SK-N-SH treated with all-trans-retinoic acid at 6 μM for 48 hours (cell line): Measurements from ENCODE around the gene NPAS3.

Experiments
- ATAC-seq: fragments of 200-7000 bp; cut with Tn5 transposase; 3 replicates; pipeline ENCODE4 v1.9.1; 2020; ENCODE audit warnings: mild to moderate bottlenecking, moderate library complexity
- ARNTL ChIP-seq: fragments of 450-650 bp; formaldehyde crosslinking; IDR thresholded peaks from 2 replicates; pipeline ENCODE4 v1.5.0; 2020; ENCODE audit warnings: low read depth, mild to moderate bottlenecking, moderate library complexity, borderline replicate concordance
- BACH2 ChIP-seq: fragments of 250-450 bp; sonication (Bioruptor Pico); IDR thresholded peaks from 2 replicates; pipeline ENCODE4 v1.9.0; 2021; ENCODE audit warnings: mild to moderate bottlenecking, borderline replicate concordance
- ESRRG ChIP-seq: fragments of 250-450 bp; sonication (Bioruptor Pico); IDR thresholded peaks from 2 replicates; pipeline ENCODE4 v1.6.1; 2021; ENCODE audit warnings: mild to moderate bottlenecking
- GLIS3 ChIP-seq: fragments of 250-450 bp; sonication (Bioruptor Pico); IDR thresholded peaks from 2 replicates; pipeline ENCODE4 v1.5.0; 2020; ENCODE audit warnings: mild to moderate bottlenecking, moderate library complexity
- ISL1 ChIP-seq: fragments of 250-450 bp; sonication (Bioruptor Pico); IDR thresholded peaks from 2 replicates; pipeline ENCODE4 v2.1.2; 2022; ENCODE audit warnings: mild to moderate bottlenecking, moderate library complexity
- RARB ChIP-seq: fragments of 250-450 bp; sonication (Bioruptor Pico); IDR thresholded peaks from 2 replicates; pipeline ENCODE4 v1.8.0; 2021; ENCODE audit warnings: mild to moderate bottlenecking, moderate library complexity
- TCF4 ChIP-seq: fragments of 250-450 bp; sonication (Bioruptor Pico); IDR thresholded peaks from 2 replicates; pipeline ENCODE4 v1.8.0; 2021; ENCODE audit warnings: mild to moderate bottlenecking, moderate library complexity, borderline replicate concordance
- TOX ChIP-seq: fragments of 250-450 bp; sonication (Bioruptor Pico); IDR thresholded peaks from 2 replicates; pipeline ENCODE4 v1.8.0; 2021; ENCODE audit warnings: mild to moderate bottlenecking, moderate library complexity, borderline replicate concordance
- ZC3H10 ChIP-seq: fragments of 250-450 bp; sonication (Bioruptor Pico); IDR thresholded peaks from 2 replicates; pipeline ENCODE4 v1.5.1; 2021; ENCODE audit warnings: mild to moderate bottlenecking, moderate library complexity
- ZFP3 ChIP-seq: fragments of 250-450 bp; sonication (Bioruptor Pico); IDR thresholded peaks from 2 replicates; pipeline ENCODE4 v1.5.0; 2020; ENCODE audit warnings: mild to moderate bottlenecking, moderate library complexity
- ZFP30 ChIP-seq: fragments of 450-650 bp; formaldehyde crosslinking; IDR thresholded peaks from 2 replicates; pipeline ENCODE4 v1.5.0; 2022; ENCODE audit warnings: mild to moderate bottlenecking, moderate library complexity
- ZNF565 ChIP-seq: fragments of 450-650 bp; formaldehyde crosslinking; conservative IDR thresholded peaks from 2 replicates; pipeline ENCODE4 v1.5.0; 2020; ENCODE audit warnings: low read depth, mild to moderate bottlenecking, moderate library complexity
- ZNF70 ChIP-seq: fragments of 450-650 bp; formaldehyde crosslinking; IDR thresholded peaks from 2 replicates; pipeline ENCODE4 v1.5.0; 2020; ENCODE audit warnings: mild to moderate bottlenecking, moderate library complexity
- TF ChIP-seq, protein P1 (sequence below): fragments of 250-450 bp; sonication (Bioruptor Pico); IDR thresholded peaks from 2 replicates; pipeline ENCODE4 v1.5.0; 2020; ENCODE audit warnings: mild to moderate bottlenecking, moderate library complexity
- TF ChIP-seq, protein P2 (sequence below): fragments of 250-450 bp; sonication (Bioruptor Pico); IDR thresholded peaks from 2 replicates; pipeline ENCODE4 v1.5.1; 2021; ENCODE audit warnings: mild to moderate bottlenecking, moderate library complexity
- TF ChIP-seq, protein P3 (sequence below): fragments of 250-450 bp; sonication (Bioruptor Pico); IDR thresholded peaks from 2 replicates; pipeline ENCODE4 v1.8.0; 2020; ENCODE audit warnings: mild to moderate bottlenecking, moderate library complexity, borderline replicate concordance
- TF ChIP-seq, protein P4 (sequence below): fragments of 250-450 bp; sonication (Bioruptor Pico); IDR thresholded peaks from 2 replicates; pipeline ENCODE4 v1.8.0; 2021; ENCODE audit warnings: low read depth, mild to moderate bottlenecking, moderate library complexity, borderline replicate concordance

Gene NPAS3

DNA sequence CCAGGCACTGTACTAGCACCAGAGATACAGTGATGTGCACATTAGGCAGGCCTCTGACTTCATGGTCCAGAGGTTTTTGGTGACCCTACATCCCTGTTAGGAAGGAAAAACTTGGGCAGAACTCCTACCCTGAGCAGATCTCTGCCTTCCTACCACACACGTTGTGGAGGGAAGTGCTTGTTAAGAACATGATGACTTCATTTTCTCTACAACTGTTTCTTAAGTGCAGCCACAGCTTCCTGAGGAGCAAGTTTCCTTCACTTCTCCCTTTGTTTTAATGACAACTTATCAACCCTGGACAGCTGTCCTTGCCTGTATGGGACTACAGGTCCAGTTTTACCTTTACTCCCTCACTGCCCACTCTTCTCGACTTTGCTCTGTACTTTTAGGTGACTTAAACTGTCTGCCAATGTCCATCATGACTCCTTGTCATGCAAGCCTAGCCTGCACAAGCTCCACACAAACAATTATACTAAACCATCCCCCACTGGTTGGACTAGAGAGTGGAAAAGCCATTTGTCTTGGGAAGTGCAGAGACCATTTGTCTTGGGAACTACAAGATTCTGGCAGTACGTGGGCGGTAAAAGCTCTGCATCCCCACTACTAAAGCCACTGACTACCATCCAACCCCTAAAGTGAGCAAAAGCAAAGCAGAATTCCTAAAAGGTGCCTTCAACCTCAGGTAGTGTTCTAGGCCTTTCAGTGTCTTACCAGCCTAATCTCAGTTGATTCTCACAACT, 652.4 kb downstream of the NPAS3 start:
- TF ChIP-seq RARB = no peak
- no peak for TF ChIP-seq ARNTL (CRISPR knock-in tag)
- no peak for TF ChIP-seq ZFP30 (CRISPR knock-in tag)
- TF ChIP-seq, protein P1, sequence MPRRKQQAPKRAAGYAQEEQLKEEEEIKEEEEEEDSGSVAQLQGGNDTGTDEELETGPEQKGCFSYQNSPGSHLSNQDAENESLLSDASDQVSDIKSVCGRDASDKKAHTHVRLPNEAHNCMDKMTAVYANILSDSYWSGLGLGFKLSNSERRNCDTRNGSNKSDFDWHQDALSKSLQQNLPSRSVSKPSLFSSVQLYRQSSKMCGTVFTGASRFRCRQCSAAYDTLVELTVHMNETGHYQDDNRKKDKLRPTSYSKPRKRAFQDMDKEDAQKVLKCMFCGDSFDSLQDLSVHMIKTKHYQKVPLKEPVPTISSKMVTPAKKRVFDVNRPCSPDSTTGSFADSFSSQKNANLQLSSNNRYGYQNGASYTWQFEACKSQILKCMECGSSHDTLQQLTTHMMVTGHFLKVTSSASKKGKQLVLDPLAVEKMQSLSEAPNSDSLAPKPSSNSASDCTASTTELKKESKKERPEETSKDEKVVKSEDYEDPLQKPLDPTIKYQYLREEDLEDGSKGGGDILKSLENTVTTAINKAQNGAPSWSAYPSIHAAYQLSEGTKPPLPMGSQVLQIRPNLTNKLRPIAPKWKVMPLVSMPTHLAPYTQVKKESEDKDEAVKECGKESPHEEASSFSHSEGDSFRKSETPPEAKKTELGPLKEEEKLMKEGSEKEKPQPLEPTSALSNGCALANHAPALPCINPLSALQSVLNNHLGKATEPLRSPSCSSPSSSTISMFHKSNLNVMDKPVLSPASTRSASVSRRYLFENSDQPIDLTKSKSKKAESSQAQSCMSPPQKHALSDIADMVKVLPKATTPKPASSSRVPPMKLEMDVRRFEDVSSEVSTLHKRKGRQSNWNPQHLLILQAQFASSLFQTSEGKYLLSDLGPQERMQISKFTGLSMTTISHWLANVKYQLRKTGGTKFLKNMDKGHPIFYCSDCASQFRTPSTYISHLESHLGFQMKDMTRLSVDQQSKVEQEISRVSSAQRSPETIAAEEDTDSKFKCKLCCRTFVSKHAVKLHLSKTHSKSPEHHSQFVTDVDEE = no peak
- no peak for TF ChIP-seq BACH2 (CRISPR knock-in tag)
- TF ChIP-seq, protein P2, sequence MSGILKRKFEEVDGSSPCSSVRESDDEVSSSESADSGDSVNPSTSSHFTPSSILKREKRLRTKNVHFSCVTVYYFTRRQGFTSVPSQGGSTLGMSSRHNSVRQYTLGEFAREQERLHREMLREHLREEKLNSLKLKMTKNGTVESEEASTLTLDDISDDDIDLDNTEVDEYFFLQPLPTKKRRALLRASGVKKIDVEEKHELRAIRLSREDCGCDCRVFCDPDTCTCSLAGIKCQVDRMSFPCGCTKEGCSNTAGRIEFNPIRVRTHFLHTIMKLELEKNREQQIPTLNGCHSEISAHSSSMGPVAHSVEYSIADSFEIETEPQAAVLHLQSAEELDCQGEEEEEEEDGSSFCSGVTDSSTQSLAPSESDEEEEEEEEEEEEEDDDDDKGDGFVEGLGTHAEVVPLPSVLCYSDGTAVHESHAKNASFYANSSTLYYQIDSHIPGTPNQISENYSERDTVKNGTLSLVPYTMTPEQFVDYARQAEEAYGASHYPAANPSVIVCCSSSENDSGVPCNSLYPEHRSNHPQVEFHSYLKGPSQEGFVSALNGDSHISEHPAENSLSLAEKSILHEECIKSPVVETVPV (CRISPR knock-in tag) = no peak
- TF ChIP-seq ZC3H10 (CRISPR knock-in tag) = no peak
- TF ChIP-seq ESRRG = no peak
- TF ChIP-seq, protein P3, sequence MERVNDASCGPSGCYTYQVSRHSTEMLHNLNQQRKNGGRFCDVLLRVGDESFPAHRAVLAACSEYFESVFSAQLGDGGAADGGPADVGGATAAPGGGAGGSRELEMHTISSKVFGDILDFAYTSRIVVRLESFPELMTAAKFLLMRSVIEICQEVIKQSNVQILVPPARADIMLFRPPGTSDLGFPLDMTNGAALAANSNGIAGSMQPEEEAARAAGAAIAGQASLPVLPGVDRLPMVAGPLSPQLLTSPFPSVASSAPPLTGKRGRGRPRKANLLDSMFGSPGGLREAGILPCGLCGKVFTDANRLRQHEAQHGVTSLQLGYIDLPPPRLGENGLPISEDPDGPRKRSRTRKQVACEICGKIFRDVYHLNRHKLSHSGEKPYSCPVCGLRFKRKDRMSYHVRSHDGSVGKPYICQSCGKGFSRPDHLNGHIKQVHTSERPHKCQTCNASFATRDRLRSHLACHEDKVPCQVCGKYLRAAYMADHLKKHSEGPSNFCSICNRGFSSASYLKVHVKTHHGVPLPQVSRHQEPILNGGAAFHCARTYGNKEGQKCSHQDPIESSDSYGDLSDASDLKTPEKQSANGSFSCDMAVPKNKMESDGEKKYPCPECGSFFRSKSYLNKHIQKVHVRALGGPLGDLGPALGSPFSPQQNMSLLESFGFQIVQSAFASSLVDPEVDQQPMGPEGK (CRISPR knock-in tag) = no peak
- TF ChIP-seq TOX = no peak
- TF ChIP-seq TCF4 (CRISPR knock-in tag) = no peak
- no peak for ATAC-seq

DNA sequence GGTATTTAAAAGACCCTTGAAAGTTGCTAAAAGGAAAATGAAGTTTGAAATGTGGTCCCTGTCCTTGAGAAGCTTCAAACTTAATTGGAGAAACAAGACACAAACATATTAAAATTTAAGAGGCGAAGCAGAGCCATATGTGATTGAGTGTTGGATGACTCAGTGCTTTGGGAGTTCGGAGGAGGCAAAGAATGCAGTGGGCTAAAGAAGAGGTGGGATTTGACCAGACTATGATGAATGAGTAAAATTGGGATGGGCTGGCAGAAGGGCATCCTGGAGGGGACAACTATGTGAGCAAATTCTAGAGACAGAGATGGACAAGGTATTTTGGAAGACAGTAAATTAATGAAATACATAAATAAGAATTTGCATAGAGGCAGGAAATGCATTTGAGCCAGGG, 653.6 kb downstream of the NPAS3 start:
- peak; percentile 43; the same call in 1 of the 2 replicates for TF ChIP-seq ISL1 (CRISPR knock-in tag)
- no peak for TF ChIP-seq ESRRG
- TF ChIP-seq ZNF70 (CRISPR knock-in tag) = no peak
- no peak for TF ChIP-seq TCF4 (CRISPR knock-in tag)
- peak; percentile 74 for ATAC-seq

DNA sequence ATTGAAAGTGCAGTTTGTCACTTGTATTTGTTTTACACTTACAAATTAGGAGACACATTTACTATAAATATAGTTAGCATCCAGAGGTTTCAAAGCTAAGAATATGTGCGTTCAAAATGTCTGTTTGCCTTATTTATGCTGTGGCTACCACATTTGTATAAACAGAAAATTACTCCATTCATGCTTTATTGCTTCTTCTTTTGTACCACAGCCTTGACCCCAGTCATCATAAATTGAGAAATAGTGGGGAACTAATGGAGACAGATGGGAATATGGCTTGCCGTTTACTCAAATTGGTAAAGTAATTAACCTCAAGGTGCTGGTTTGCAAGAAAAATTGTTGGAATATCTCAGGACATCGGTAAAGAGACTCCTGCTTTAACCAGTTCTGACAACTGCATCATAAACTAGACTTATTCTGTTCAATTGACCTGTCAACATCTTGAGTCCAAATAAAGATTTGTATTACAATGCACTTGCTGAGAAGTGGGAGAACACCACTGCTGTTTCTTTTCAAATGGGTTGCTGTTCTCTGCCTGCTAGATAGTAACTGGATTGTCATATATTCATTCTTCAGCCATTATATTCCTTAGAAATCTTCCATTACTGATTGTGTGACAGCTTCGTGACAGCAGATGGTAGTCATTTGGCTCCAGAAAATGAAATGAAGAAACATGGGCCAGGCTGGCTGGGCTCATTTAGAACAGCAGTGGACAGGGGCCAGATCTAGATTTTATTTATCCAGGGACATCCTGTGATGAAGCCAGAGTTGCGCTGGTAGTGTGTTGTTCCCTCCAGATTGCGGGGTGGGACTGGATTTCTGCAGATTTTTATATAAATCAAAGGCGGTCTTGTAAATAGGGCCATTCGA, 657.8 kb downstream of the NPAS3 start:
- ATAC-seq = peak; percentile 58
- TF ChIP-seq TCF4 (CRISPR knock-in tag) = peak; percentile 59
- TF ChIP-seq, protein P2 (CRISPR knock-in tag) = no peak
- peak; percentile 71 for TF ChIP-seq ISL1 (CRISPR knock-in tag)
- TF ChIP-seq ZNF565 = no peak
- TF ChIP-seq, protein P3 (CRISPR knock-in tag) = no peak
- TF ChIP-seq, protein P4, sequence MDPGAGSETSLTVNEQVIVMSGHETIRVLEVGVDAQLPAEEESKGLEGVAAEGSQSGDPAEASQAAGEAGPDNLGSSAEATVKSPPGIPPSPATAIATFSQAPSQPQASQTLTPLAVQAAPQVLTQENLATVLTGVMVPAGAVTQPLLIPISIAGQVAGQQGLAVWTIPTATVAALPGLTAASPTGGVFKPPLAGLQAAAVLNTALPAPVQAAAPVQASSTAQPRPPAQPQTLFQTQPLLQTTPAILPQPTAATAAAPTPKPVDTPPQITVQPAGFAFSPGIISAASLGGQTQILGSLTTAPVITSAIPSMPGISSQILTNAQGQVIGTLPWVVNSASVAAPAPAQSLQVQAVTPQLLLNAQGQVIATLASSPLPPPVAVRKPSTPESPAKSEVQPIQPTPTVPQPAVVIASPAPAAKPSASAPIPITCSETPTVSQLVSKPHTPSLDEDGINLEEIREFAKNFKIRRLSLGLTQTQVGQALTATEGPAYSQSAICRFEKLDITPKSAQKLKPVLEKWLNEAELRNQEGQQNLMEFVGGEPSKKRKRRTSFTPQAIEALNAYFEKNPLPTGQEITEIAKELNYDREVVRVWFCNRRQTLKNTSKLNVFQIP (CRISPR knock-in tag) = no peak
- no peak for TF ChIP-seq ZFP3
- peak; percentile 48; the same call in 1 of the 2 replicates for TF ChIP-seq ZC3H10 (CRISPR knock-in tag)
- no peak for TF ChIP-seq GLIS3 (CRISPR knock-in tag)
- TF ChIP-seq, protein P1 = 0 out of 2 replicates have a peak, but pooled peaks have one; percentile 40
